Retina (tissue), 1 donor: ENCODE data around the gene MLIP.
"Not testable (repeated sequence)": the region's sequence is repeated elsewhere in the genome, so short reads cannot be mapped to it uniquely, and the experiment has no call there.

Experiments used
- DNase-seq: peaks from one replicate; pipeline ENCODE4 v3.0.0-alpha.2; 2016

Gene MLIP

DNA sequence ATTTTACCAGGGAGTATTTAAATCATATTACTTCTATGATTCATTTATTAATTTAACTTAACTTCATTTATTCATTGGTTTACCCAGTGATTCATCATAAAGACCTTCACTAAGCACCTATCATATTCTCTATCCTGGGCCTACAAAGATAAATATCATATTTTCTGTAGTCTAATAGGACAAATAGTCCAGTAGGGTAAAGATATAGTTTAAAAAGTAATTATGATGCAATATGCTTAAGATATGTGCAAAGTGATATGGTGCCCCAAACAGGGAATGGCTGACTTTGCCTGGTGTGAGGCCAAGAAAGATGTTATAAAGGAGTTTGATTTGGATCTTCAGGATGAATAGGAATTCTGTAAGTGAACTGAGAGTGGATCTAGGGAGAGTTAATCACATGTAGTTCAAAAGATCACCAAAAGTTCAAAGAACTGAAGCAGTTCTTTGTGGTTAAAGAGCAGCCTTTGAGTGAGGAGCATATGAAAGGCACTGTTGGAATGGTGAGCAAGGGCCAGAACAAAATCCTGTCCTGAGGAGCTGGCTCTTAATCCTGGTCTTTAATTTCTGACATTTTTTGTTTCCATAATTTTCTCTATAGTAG lies 45.5 kb downstream of the MLIP start:
- no peak for DNase-seq

- DNase-seq, result no peak
Measured at GRCh38 chr6:54157405-54157804, 46.2 kb downstream of the MLIP start.

- DNase-seq, result no peak
Measured at GRCh38 chr6:54173089-54173488, 61.8 kb downstream of the MLIP start.

GRCh38 chr6:54179152-54179551 lies 67.9 kb downstream of the MLIP start:
- no peak for DNase-seq

GRCh38 chr6:54183616-54184015 lies 72.4 kb downstream of the MLIP start:
- DNase-seq, result no peak

DNA sequence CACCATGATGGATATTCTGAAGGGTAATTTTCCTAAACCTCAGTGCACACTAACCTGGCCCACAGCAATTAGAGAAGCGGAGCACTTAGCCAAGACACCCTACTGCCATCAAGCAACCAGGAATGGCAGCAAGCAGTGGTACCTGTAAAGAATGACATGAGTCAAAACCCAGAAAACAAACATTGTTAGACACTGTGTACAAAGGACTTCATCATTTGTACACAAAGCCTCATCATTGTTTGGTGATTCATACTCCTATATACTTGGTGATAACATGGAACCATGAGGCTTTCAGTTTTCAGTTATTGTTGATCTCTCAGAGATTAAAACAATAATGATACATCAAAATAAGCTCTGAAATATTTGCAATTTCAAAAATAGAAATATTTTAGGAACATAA lies 74.6 kb downstream of the MLIP start:
- DNase-seq, result no peak

GRCh38 chr6:54188846-54189245 lies 77.6 kb downstream of the MLIP start:
- no peak for DNase-seq

DNA sequence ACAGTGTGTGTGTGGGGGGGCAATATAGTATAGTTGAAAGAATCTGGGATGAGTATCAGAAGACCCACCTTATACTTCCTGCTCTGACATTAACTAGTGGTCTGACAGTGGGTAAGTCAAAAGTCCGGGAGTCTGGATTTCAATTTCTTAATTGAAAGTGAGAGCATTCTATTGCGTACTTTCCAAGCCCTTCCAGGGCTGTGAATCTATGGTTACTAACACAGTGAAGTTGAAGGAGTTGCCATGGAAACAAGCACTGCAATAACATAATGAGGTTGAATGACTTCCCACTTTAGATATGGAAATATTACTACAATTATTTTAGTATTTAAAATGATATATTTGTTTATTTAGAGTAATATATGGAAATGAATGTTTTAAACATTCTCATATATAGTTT lies 80.2 kb downstream of the MLIP start:
- DNase-seq, result no peak

- DNase-seq, result no peak
Measured at GRCh38 chr6:54192993-54193392, 81.8 kb downstream of the MLIP start.

GRCh38 chr6:54193560-54193959 lies 82.3 kb downstream of the MLIP start:
- no peak for DNase-seq

- DNase-seq, result no peak
Measured at GRCh38 chr6:54194067-54194466, 82.8 kb downstream of the MLIP start.

DNA sequence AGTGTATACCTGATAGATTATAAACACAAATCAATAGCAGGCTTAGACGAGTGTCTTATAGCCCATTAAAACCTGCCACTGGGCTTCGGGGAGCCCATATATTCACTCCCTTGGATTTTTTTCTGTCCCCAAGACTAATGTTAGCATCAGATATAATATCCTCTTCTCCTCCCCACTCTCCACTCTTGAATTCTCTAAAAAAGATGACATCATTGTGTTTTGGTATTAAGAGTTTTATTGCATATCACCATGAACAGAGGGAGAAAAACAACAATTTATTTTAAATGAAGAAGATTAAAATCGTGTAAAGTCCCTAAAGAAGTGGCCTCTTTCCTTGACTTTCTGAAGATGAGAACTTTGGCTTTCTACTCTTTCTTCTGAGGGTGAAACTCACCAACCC lies 84.4 kb downstream of the MLIP start:
- DNase-seq, result no peak

DNA sequence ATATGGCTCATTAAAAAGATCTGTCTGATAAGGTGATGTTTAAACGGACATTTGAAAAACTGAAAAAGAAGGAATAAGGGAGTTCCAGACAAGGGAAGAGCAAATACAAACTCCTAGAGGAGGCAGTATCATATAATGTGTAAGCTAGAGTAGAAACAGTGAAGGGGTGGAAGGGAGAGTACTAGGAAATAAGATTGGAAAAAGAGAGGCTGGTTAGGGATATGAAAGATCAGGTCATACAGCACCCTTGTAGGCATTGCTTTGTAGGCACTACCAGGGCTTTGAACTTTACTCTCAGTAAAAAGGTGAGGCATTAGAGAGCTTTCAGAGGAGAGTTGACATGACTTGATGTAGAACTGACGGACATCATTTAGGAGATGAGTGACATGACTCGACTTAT lies 85.7 kb downstream of the MLIP start:
- DNase-seq, result no peak

DNA sequence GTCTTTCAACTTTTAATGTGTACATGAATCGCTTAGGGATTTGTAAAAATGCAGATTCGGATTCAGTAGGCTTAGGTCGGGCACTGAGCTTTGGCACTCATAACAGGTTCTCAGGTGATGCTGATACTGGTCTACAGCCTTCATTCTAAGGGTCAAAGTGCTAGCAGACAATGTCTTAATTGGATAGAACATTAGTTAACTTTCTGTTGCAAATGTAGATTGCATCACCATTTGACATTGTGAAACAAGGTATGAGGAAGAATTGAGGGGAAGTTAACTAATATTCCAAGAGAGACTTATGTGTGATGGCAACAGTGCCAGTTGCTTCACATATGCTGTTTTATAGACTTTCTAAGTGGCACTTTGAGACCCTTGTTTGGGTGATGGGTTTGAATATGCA lies 86.9 kb downstream of the MLIP start:
- DNase-seq, result no peak

GRCh38 chr6:54203474-54204035 lies 92.3 kb downstream of the MLIP start:
- not testable (repeated sequence) for DNase-seq

DNA sequence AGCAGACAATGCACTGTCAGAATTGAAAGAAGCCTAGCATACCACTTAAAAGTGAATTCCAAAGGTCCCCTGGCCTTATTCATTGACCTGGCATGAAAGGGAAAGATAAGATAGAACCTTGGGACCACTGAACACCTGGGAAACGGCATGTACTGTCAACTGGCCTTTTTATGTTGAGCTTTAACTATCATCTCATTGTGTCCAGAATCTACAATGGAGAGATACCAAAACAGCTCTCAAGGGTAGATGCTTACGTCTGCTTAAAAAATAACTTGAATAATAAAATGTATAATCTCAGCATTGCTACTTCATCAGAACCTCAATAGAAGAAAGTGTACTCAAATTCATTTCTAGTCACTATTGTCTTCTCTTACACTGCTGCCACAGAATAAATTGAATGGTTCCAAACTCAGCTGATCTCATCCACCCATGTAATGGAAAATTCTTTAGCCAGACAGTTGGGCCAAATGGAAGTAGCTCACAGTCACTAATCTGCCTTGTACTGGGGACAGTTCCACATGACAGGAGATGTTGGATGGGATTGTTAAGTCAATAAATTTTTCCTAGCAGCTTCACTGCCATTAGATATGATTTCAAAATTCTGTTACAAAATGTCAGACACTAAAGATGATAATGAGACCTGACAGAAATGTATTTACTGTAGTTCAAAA lies 93.8 kb downstream of the MLIP start:
- DNase-seq, result peak; percentile 52

- DNase-seq, result no peak
Measured at GRCh38 chr6:54206510-54206909, 95.3 kb downstream of the MLIP start.

GRCh38 chr6:54209983-54210382 lies 98.7 kb downstream of the MLIP start:
- not testable (repeated sequence) for DNase-seq

- DNase-seq, result no peak
Measured at GRCh38 chr6:54214286-54214685, 103.0 kb downstream of the MLIP start.

DNA sequence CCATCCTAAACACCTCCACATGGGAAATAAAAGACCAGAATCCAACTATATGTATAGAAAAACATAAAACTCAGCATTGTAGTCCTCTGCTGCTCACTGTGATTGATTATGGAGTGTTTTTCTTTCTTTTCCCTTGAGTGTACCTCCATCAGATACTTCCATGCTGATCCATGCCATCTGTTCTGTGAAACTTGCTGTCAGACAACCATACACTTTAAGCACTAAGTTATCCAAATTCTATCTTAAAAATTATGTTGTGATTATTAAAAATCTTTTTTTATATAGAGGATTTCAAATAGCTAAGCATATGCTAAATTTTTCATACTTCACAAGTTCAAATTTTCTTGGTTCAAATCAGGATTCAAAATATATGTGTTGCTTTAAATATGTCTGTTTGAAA lies 105.1 kb downstream of the MLIP start:
- no peak for DNase-seq

DNA sequence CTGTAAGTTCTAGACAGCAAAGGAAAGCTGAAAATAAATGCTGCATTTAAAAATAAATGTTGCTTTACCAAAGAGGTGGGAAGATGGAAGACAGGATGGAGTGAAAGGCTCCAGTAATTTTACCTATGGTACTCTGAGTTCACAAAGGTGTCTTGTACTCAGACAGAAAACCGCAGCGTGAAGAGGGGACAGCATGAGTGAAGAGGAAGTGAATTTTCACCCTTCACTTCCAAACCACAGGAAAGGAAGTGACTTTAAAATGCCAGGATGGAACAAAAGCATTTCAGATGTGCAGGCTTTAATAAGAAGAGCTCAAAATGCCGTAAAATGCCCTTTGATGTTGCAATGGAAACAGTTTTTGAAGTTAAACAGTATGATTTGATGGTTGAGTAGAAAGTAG lies 105.8 kb downstream of the MLIP start:
- no peak for DNase-seq

DNA sequence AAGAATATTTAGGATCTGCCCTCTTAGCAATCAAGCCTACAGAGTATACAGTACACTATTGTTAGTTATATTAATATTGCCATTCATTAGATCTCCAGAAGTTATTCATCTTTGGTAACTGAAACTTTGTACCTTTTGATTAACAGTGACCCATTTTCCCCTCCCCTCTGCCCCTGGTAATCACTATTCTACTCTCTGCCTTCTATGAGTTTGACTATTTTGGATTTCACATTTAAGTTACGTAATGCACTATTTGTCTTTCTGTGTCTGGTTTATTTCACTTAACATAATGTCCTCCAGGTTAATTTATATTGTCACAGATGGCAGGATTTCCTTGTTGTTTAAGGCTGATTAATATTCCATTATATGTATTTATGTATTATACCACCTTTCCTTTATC lies 111.0 kb downstream of the MLIP start:
- no peak for DNase-seq

GRCh38 chr6:54232703-54233102 lies 121.5 kb downstream of the MLIP start:
- no peak for DNase-seq

GRCh38 chr6:54234539-54234938 lies 123.3 kb downstream of the MLIP start:
- no peak for DNase-seq

GRCh38 chr6:54236984-54237383 lies 125.7 kb downstream of the MLIP start:
- no peak for DNase-seq
